PC-3 (cell line): ENCODE data around the gene DNAL4.

Source experiments
- CTCF ChIP-seq: fragments of 300-600 bp; sonication (generic); conservative IDR thresholded peaks from 2 replicates; pipeline ENCODE4 v1.5.1; 2017; ENCODE audit warnings: antibody characterized with exemption, low read depth, mild to moderate bottlenecking, low read length
- EZH2 ChIP-seq: fragments of 300-600 bp; sonication (generic); IDR thresholded peaks from one replicate; pipeline ENCODE4 v1.6.1; 2017; ENCODE audit warnings: antibody characterized with exemption, mild to moderate bottlenecking, low read length; ENCODE audit not compliant: unreplicated experiment
- EZH2phosphoT487 ChIP-seq: fragments of 300-600 bp; sonication (generic); IDR thresholded peaks from 2 replicates; pipeline ENCODE4 v1.6.1; 2018; ENCODE audit warnings: mild to moderate bottlenecking, antibody characterized with exemption, low read length, borderline replicate concordance

GRCh38 chr22:38750104-38750503 lies 43.8 kb downstream of the DNAL4 start:
- no peak for TF ChIP-seq EZH2phosphoT487
- TF ChIP-seq EZH2 = no peak
- TF ChIP-seq CTCF = no peak
